ENCODE measurements around the gene MFSD2A. TPM values are rescaled to one million over a fixed set of nuclear protein-coding genes. Genes with fewer than 3 reads are reported as not detected.

Gene MFSD2A
- total and polyA plus RNA-seq, 10 of the 15 experiments (the other 5 are each of a cell fraction or from before 2014, with no cell fraction given) = 0.84 to 30.1 (median 15.2) TPM

DNA sequence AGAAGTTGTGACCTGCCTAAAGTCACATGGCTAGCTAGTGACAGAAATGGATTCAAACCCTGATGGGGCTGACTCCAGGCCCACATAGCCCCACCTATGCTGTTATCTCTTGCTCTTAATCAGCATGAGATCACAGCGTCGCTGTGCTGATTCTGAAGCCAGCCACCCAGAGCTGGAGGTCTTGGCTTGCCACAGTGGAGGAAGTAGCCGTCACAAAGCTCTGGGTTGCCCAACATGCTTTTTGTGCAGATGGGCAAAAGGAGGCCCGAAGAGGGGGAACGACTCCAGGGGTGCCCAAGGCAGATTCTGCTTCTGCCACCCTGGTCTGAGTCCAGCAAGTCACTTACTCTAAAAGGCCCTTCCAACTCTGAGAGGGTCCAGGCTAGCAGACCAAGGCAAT, 14.7 kb upstream of the MFSD2A start:
- Histone ChIP-seq H3K4me3 (no peak overlapping the region), H2AFZ (ENCODE audit: control insufficient read depth, low read depth, low read length) (no peak overlapping the region), H3K27ac (ENCODE audit: control insufficient read depth, insufficient read depth) (no peak overlapping the region), H3K9ac (ENCODE audit: control insufficient read depth, insufficient read depth, low read length) (no peak overlapping the region), H3K9me3 (replicated peaks; ENCODE audit: control insufficient read depth, insufficient read depth, low read length) (no peaks in the 10 kb centered on the region), H3K4me2 (ENCODE audit: control insufficient read depth, insufficient read depth) (no peak overlapping the region), H4K20me1 (ENCODE audit: control insufficient read depth, insufficient read depth) (no peaks in the 10 kb centered on the region), H3K36me3 (ENCODE audit: control insufficient read depth in 2 of 2, insufficient read depth in 2 of 2, low read length in 1 of 2) (no peaks in the 10 kb centered on the region), H3K79me2 (ENCODE audit: control insufficient read depth, insufficient read depth, low read length) (no peaks in the 10 kb centered on the region), H3K4me1 (ENCODE audit: control insufficient read depth, insufficient read depth, low read length) (no peaks in the 10 kb centered on the region; the same call in 1 of the 2 replicates), H3K27me3 (replicated peaks in 1 of 2; ENCODE audit: control insufficient read depth in 2 of 2, insufficient read depth in 2 of 2, low read length in 1 of 2) (no peaks in the 10 kb centered on the region)
- DNase-seq (ENCODE audit: low read depth, low spot score) (no peak), FAIRE-seq (no peak), ATAC-seq (no peak)
- BruUV-seq (replicated peaks) = no TSS peak
- in situ Hi-C loops (cut with MboI) (no loop called here), intact Hi-C loops (cut with micrococcal nuclease; ENCODE audit: unreplicated experiment) (no loop called here)
- ChIA-PET RAD21 (ENCODE audit: unreplicated experiment) (no interaction called here), POLR2A (interaction anchor here (0.6 to 1.1 kb wide), 2 partner anchors 16 to 29 kb away, joined by 3 to 8 read pairs; no protein-coding TSS in a partner anchor), CTCF (interaction anchor here (1.0 to 1.9 kb wide), 3 partner anchors 9 to 140 kb away, joined by 3 to 4 read pairs (median 3); no protein-coding TSS in a partner anchor), SMC1A (ENCODE audit: uncharacterized antibody, unreplicated experiment) (interaction anchor here (0.8 kb wide), 1 partner anchor 21 kb away, joined by 4 read pairs; no protein-coding TSS in a partner anchor)
- TF ChIP-seq KLF5 (IDR thresholded peaks at IDR 0.05; ENCODE audit: partially characterized antibody) = no peak
- no peak for TF ChIP-seq CREM (IDR thresholded peaks at IDR 0.05; ENCODE audit: low read depth)
- TF ChIP-seq SREBF2 (IDR thresholded peaks at IDR 0.05; ENCODE audit: low read length) = no peak
- no peak for TF ChIP-seq RAD51 (IDR thresholded peaks at IDR 0.05)
- TF ChIP-seq, protein P1, sequence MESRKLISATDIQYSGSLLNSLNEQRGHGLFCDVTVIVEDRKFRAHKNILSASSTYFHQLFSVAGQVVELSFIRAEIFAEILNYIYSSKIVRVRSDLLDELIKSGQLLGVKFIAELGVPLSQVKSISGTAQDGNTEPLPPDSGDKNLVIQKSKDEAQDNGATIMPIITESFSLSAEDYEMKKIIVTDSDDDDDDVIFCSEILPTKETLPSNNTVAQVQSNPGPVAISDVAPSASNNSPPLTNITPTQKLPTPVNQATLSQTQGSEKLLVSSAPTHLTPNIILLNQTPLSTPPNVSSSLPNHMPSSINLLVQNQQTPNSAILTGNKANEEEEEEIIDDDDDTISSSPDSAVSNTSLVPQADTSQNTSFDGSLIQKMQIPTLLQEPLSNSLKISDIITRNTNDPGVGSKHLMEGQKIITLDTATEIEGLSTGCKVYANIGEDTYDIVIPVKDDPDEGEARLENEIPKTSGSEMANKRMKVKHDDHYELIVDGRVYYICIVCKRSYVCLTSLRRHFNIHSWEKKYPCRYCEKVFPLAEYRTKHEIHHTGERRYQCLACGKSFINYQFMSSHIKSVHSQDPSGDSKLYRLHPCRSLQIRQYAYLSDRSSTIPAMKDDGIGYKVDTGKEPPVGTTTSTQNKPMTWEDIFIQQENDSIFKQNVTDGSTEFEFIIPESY (IDR thresholded peaks at IDR 0.05) = no peak
- TF ChIP-seq TARDBP (IDR thresholded peaks at IDR 0.05; ENCODE audit: borderline replicate concordance) = no peak
- 60% methylated on average over 5 of the region's 5 CpGs for WGBS (ENCODE audit: insufficient coverage, insufficient replicate concordance, low lambda C conversion rate, missing lambda C conversion rate)

All from GM12878 (cell line).